ENCODE data around the gene IQSEC1.

Gene IQSEC1

GRCh38 chr3:13070391-13071070 lies 2.7 kb downstream of the IQSEC1 start:
- H3K4me1 ChIP-seq = no peaks in the 10 kb centered on the region
- no peaks in the 10 kb centered on the region for H3K36me3 ChIP-seq (ENCODE audit: control insufficient read depth, insufficient read depth, low read length)
- H3K9ac ChIP-seq = no peak overlapping the region
- no peak overlapping the region for H2AFZ ChIP-seq
- H3K9me3 ChIP-seq (ENCODE audit: control insufficient read depth, low read length) = no peaks in the 10 kb centered on the region
- no peak overlapping the region for H3K4me2 ChIP-seq (ENCODE audit: low read length)
- no peaks in the 10 kb centered on the region for H3K27me3 ChIP-seq (ENCODE audit: control insufficient read depth, insufficient read depth, low read length)
- no peak overlapping the region for H3K27ac ChIP-seq
- H3K79me2 ChIP-seq = no peaks in the 10 kb centered on the region
- H3K4me3 ChIP-seq (ENCODE audit: low read depth, low read length) = no peak overlapping the region
- TF ChIP-seq CTCF (IDR thresholded peaks at IDR 0.05) = no peak

GRCh38 chr3:13069495-13069894 lies 3.7 kb downstream of the IQSEC1 start:
- Histone ChIP-seq H3K36me3 (ENCODE audit: control insufficient read depth, insufficient read depth, low read length) (no peaks in the 10 kb centered on the region), H3K27me3 (ENCODE audit: control insufficient read depth, insufficient read depth, low read length) (no peaks in the 10 kb centered on the region), H3K4me2 (ENCODE audit: low read length) (no peak overlapping the region), H3K9me3 (ENCODE audit: control insufficient read depth, low read length) (no peaks in the 10 kb centered on the region), H3K4me1 (no peaks in the 10 kb centered on the region), H2AFZ (no peak overlapping the region), H3K79me2 (no peaks in the 10 kb centered on the region), H3K27ac (no peak overlapping the region), H3K9ac (no peak overlapping the region), H3K4me3 (ENCODE audit: low read depth, low read length) (no peak overlapping the region)
- no peak for TF ChIP-seq CTCF (IDR thresholded peaks at IDR 0.05)

- Histone ChIP-seq H3K9me3 (ENCODE audit: control insufficient read depth, low read length) (no peaks in the 10 kb centered on the region), H3K27me3 (ENCODE audit: control insufficient read depth, insufficient read depth, low read length) (no peaks in the 10 kb centered on the region), H3K79me2 (no peaks in the 10 kb centered on the region), H2AFZ (no peak overlapping the region), H3K4me2 (ENCODE audit: low read length) (no peak overlapping the region), H3K36me3 (ENCODE audit: control insufficient read depth, insufficient read depth, low read length) (no peaks in the 10 kb centered on the region), H3K4me1 (no peaks in the 10 kb centered on the region), H3K9ac (no peak overlapping the region), H3K27ac (no peak overlapping the region), H3K4me3 (ENCODE audit: low read depth, low read length) (no peak overlapping the region)
- no peak for TF ChIP-seq CTCF (IDR thresholded peaks at IDR 0.05)
Measured at GRCh38 chr3:13068269-13069010, 4.8 kb downstream of the IQSEC1 start.

- H3K9ac ChIP-seq = no peak overlapping the region
- no peaks in the 10 kb centered on the region for H3K79me2 ChIP-seq
- H3K36me3 ChIP-seq (ENCODE audit: control insufficient read depth, insufficient read depth, low read length) = no peaks in the 10 kb centered on the region
- H3K4me3 ChIP-seq (ENCODE audit: low read depth, low read length) = no peak overlapping the region
- no peaks in the 10 kb centered on the region for H3K9me3 ChIP-seq (ENCODE audit: control insufficient read depth, low read length)
- no peaks in the 10 kb centered on the region for H3K27me3 ChIP-seq (ENCODE audit: control insufficient read depth, insufficient read depth, low read length)
- no peak for TF ChIP-seq CTCF (IDR thresholded peaks at IDR 0.05)
- no peaks in the 10 kb centered on the region for H3K4me1 ChIP-seq
- H3K4me2 ChIP-seq (ENCODE audit: low read length) = no peak overlapping the region
- H2AFZ ChIP-seq = no peak overlapping the region
- H3K27ac ChIP-seq = no peak overlapping the region
Measured at GRCh38 chr3:13067778-13068177, 5.5 kb downstream of the IQSEC1 start.

Measured in parathyroid adenoma (tissue), 2 donors.